ENCODE data around the gene ETV3. TPM values are rescaled to one million over a fixed set of nuclear protein-coding genes. Genes with fewer than 3 reads are reported as not detected.

ETV3 gene
- total and polyA plus RNA-seq, 2 of the 8 experiments (the other 6 are each of a cell fraction or from before 2014, with no cell fraction given) = 6.0 to 23.8 TPM

GRCh38 chr1:157073944-157074685 lies 64.1 kb downstream of the ETV3 start (continued):
- TF ChIP-seq CHD7 (IDR thresholded peaks at IDR 0.05; ENCODE audit: insufficient replicate concordance, low read length) (no peak), HDAC6 (IDR thresholded peaks at IDR 0.05; ENCODE audit: low read depth, low read length) (no peak), RAD21 (IDR thresholded peaks at IDR 0.05 in 1 of 2, conservative IDR thresholded peaks at IDR 0.05 in 1 of 2; ENCODE audit: low read depth in 2 of 2, low read length in 2 of 2) (peak; percentile 57 to 69), TAF1 (IDR thresholded peaks at IDR 0.05; ENCODE audit: low read depth, low read length) (no peak), CREB1 (IDR thresholded peaks at IDR 0.05) (0 out of 2 replicates have a peak, but pooled peaks have one; percentile 24), KDM4A (IDR thresholded peaks at IDR 0.05; ENCODE audit: low read depth, low read length, severe bottlenecking) (no peak), NANOG (IDR thresholded peaks at IDR 0.05; ENCODE audit: insufficient read depth, low read depth, low read length, poor library complexity, severe bottlenecking) (no peak)
- TF ChIP-seq, protein P1, sequence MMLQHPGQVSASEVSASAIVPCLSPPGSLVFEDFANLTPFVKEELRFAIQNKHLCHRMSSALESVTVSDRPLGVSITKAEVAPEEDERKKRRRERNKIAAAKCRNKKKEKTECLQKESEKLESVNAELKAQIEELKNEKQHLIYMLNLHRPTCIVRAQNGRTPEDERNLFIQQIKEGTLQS (IDR thresholded peaks at IDR 0.05; ENCODE audit: insufficient read depth, low read depth, low read length) = no peak

Measured in H1 (cell line).